K562 (cell line): ENCODE measurements around the gene ESRRB.

Experiments used
- MEF2A ChIP-seq: IDR thresholded peaks from 2 replicates; pipeline ENCODE4 v1.6.1; 2011; ENCODE audit warnings: low read depth, mild to moderate bottlenecking, low read length, moderate library complexity; ENCODE audit not compliant: control insufficient read depth
- SRSF7 ChIP-seq: fragments of 200-400 bp; formaldehyde crosslinking; optimal IDR thresholded peaks from 2 replicates; pipeline ENCODE3; 2017; ENCODE audit warnings: mild to moderate bottlenecking, low read depth, low read length
- TAF1 ChIP-seq: IDR thresholded peaks from 2 replicates; pipeline ENCODE4 v1.6.1; 2011; ENCODE audit warnings: mild to moderate bottlenecking, low read length, moderate library complexity; ENCODE audit not compliant: insufficient read depth, control insufficient read depth, severe bottlenecking; ENCODE audit errors: extremely low read depth
- TRIM24 ChIP-seq, 2 experiments: fragments of 450-650 bp; IDR thresholded peaks; 2 replicates each; pipeline ENCODE4 v1.6.1; 2016
- ZNF143 ChIP-seq: sonication (generic); formaldehyde crosslinking; IDR thresholded peaks from 2 replicates; pipeline ENCODE4 v1.9.0; 2022; ENCODE audit warnings: mild to moderate bottlenecking, missing genetic modification reagents
- TF ChIP-seq, protein P1 (sequence below), 3 experiments: IDR thresholded peaks in 2 of 3; conservative IDR thresholded peaks in 1 of 3; 2 replicates each; pipeline ENCODE4 v1.5.1; 2011 to 2012; ENCODE audit warnings: low read length in 3 of 3, mild to moderate bottlenecking in 3 of 3, control low read depth in 2 of 3, improper control_type of control experiment in 1 of 3, inconsistent platforms in 1 of 3, low read depth in 1 of 3, mixed read lengths in 1 of 3, moderate library complexity in 1 of 3; ENCODE audit not compliant: insufficient read depth in 2 of 3

DNA sequence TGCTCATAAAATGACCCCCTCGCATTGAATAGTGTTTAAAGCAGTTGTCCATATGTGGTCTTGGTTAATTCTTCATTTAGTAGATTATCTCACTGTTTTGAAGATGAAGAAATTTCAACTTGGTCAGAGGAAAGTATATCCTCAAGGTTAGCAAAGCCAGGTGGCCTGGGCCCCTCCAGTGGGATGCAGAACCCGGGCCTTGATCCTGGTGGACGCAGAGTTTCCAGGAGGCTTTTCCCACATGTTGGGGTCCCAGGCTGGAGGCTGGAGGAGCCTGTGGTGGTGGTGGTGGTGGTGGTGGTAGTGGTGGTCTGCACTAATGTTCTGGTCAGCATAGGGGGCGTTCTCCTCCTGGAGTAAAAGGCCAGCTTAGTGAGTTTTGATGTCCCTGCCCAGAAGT lies 85.9 kb downstream of the ESRRB start:
- TF ChIP-seq TRIM24 (IDR thresholded peaks at IDR 0.05) (no peak), SRSF7 (no peak), ZNF143 (no peak), TAF1 (no peak), MEF2A (no peak)
- TF ChIP-seq, protein P1, sequence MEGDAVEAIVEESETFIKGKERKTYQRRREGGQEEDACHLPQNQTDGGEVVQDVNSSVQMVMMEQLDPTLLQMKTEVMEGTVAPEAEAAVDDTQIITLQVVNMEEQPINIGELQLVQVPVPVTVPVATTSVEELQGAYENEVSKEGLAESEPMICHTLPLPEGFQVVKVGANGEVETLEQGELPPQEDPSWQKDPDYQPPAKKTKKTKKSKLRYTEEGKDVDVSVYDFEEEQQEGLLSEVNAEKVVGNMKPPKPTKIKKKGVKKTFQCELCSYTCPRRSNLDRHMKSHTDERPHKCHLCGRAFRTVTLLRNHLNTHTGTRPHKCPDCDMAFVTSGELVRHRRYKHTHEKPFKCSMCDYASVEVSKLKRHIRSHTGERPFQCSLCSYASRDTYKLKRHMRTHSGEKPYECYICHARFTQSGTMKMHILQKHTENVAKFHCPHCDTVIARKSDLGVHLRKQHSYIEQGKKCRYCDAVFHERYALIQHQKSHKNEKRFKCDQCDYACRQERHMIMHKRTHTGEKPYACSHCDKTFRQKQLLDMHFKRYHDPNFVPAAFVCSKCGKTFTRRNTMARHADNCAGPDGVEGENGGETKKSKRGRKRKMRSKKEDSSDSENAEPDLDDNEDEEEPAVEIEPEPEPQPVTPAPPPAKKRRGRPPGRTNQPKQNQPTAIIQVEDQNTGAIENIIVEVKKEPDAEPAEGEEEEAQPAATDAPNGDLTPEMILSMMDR (IDR thresholded peaks at IDR 0.05 in 2 of 3, conservative IDR thresholded peaks at IDR 0.05 in 1 of 3; ENCODE audit: insufficient read depth in 2 of 3, low read depth in 1 of 3, low read length in 3 of 3), result no peak
